ENCODE measurements around the gene SLCO3A1.

DNA sequence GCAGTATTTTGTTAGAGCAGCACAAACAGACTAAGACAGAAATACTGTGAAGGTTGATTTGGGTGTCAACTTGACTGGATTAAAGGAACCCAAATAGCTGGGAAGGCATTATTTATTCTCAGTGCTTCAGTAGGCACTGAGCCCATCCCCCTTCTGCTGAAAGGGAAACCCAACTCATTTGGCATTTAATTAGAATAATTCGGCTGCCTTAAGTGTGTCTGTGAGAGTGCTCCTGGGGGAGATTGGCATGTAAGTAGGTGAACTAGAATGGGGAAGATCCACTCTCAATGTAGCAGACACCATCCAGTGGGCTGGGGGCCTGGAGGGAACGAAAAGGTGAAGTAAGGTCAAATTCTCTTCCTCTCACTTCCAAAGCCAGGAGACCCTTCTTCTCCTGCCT lies 20.5 kb upstream of the SLCO3A1 start:
- TF ChIP-seq CTCF (conservative IDR thresholded peaks at IDR 0.05) = no peak
- TF ChIP-seq EZH2 (IDR thresholded peaks at IDR 0.05; ENCODE audit: low read depth) = no peak

Data from PC-9 (cell line).